ENCODE results near the gene EEIG1. TPM values are rescaled to one million over a fixed set of nuclear protein-coding genes. Genes with fewer than 3 reads are reported as not detected.
A peak's percentile ranks its signal among the peaks of the same experiment; 100 is the strongest.

EEIG1 gene
- total RNA-seq, 2 donors from 2014 or later, result 157 to 175 TPM

DNA sequence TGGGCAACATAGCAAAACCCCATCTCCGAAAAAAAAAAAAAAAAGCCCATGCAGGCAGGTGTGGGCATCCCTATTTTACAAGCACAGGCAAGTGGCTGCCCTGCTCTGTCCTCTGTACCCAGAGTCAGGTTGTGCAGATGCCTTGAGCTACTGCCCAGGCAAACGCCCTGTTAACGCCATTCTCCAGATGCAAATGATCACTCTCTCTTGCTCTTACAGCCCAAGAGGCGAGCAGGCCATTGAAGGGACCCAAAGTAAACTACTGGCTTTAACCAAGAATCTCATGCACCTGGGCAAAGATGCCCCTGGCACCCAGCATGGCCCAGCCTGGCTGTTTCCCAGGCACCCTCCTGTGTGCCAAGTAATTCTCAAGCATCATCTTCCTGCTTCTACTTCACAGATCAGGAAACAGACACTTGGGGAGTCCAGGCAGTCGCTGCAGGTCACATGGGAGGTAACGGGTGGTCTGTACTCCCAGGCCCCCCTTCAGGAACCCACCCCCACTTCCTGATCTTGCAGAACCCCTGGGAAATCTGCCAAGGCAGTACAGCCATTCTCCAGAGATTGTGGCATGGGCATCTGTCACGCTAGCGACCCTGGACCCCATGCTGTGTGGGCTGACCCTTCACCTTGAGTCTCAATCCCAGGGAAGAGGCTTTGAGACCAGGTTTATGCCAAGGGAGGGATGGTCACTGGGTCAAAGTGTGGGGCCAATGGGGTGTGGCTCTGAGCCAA, 14.2 kb downstream of the EEIG1 start:
- no peak for DNase-seq
- ATAC-seq, result peak; percentile 11
- intact Hi-C loops (cut with DNase I, micrococcal nuclease), result no loop called here

DNA sequence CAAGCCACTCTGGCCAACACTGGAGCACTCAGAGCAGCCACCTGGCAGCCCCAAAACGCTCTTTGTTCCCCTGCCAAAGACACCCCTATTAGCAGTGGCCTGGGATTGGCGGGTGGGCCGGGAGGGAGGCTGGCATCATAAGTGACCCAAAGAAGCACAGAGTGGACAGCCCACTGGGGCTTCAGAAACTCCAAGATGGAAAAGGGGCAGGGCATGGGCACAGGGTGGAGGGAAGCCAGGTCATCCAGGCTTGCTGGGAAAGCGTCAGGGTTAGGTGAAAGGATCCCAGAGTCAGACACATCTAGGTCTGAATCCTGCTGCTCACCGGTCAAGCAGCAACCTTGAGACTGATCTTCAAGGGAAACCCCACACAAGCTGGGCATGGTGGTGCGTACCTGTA, 14.8 kb downstream of the EEIG1 start:
- ATAC-seq (peak; percentile 13), DNase-seq (no peak)
- intact Hi-C loops (cut with DNase I, micrococcal nuclease), result no loop called here

DNA sequence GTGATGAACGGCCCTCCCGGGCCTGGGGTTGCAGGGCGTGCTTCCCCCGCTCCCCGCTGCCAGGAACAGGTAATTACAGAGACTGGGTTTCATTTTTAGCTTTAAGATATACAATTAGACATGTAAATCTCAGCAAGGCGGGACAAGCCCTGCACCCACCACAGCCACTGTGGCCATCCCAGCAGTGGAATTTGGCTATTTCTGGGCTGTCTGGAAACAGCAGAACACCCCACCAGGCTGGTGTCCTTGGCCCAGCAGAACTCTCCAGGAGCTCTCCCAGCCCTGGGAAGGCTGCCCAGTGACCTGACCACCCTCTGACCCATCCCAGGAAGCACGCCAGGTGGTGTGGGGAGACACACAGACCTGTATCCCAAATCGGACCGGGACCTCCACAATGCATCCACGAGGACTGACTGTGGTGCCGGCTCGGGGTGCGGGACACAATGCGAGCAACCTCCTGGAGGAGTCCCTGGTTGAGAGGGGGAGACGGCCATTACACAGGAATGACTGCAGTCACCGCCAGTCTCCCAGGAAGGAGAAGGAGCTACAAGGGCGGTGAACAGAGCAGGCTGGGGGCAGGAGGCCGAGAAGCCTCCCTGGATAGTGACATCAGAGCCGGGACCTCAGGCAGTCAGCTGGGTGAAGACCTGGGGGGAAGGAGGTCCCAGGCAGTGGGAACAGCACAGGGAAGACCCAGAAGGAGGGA, 17.3 kb downstream of the EEIG1 start:
- ATAC-seq (no peak), DNase-seq (no peak)
- intact Hi-C loops (cut with DNase I, micrococcal nuclease), result no loop called here

DNA sequence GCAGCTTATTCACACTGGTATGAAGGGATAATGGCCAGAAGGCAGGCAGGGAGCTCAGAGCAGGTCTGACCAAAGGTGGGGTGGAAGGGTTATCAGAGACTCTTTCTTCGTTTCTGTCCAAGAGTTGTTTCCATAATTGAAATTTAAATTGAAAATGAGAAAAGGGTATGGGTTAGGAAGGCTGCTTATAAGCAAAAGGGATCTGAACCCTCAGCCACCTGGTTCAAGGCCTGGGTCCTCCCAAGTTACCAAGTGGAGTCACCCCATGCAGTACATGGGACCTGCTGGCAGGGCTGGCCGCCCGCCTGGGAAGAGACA, 17.8 kb downstream of the EEIG1 start:
- ATAC-seq (no peak), DNase-seq (no peak)
- intact Hi-C loops (cut with DNase I, micrococcal nuclease), result no loop called here

DNA sequence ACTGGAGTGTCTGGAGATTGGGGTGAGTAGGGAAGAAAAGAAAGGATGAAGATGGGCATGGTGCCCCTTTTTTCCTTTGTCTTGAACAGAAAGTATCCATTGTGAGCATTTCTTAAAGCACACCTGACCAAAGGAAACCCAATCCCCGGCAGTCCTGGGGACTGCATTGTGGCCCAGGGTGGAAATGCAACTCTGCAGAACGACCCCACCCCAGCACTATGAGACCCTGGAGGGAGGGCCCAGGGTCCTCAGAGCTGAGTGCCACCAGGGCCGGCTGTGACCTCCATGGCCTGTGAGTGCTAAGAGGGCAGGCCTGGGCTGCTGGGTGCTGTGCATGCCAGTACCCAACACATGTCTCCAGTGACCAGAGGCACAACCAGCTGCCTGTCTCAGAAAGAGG, 18.5 kb downstream of the EEIG1 start:
- intact Hi-C loops (cut with DNase I, micrococcal nuclease), result no loop called here
- DNase-seq (no peak), ATAC-seq (no peak)

DNA sequence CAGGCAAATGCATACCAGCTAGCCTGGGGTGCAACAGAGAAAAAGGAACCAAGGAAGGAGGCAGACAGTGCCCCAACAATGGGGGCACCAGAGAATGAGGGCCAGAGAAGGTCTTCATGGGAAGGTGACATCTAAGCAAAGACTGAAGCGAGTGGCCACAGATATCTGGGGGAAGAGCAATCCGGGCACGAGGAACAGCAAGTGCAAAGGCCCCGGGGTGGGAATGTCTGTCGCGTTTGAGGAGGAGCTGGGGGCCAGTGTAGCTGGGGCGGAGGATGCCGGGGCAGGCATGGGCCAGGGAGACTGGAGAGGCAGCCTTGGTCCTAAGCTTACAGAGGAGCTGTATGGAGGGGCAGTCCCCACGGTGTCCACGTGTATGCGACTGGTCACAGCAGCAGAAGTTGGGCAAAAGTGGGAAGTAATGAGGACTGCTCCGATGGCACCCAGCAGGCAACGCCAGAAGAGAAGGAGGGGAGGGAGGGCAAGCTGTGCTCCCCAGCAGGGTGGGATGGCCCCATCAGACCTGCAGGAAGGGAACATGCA, 19.1 kb downstream of the EEIG1 start:
- no peak for DNase-seq
- intact Hi-C loops (cut with DNase I, micrococcal nuclease), result no loop called here
- no peak for ATAC-seq

DNA sequence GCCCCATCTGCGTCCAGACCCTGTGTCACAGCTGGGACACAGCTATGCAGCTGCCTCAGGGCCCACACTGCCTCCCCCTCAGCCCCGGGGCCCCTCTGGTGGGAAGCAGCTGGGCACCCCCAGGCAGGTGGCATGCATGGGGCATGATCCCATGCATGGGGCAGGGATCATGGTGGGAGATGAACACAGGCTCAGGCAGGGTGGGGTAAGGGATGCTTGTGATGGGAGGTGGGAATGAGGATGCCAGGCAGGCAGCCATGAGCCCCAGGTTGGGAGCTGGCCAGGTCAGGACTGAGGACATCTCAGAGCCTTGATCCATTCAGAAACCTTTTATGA, 19.7 kb downstream of the EEIG1 start:
- DNase-seq, result no peak
- intact Hi-C loops (cut with DNase I, micrococcal nuclease), result no loop called here
- ATAC-seq, result no peak

DNA sequence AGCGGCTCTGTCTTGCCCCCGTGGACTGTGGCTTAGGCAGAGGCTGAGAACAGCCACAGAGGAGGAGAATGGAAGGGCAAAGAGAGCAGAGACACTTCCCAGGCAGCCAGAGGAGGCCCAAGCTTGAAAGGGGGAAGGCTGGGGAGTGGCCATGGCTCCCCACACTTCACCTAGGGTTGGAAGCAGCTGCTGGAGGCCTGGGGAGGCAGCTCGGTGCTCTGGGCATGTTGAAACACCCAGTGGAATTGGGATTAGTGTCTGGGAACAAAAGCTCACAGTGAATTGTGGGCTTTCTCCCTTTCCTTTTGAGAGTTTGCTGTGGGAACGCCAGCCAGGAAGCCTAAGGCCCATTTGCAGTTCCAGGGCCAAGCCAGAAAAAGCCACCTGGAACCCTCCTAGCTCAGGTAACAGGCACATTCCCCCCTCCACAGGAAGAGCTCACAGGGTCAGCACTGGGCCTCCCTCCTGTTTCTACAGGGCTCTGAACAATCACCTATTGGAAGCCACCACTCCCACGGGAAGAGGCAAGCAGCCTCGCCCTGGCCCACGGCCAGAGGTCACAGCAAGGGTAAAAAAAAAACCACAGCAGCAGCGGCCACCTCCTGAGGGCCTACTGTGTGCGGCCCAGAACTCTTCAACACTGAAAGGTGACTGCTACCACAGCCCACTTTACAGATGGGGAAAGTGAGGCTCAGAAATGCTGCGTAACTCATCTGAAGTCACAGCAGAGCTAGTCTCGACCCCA, 20.2 kb downstream of the EEIG1 start:
- intact Hi-C loops (cut with DNase I, micrococcal nuclease), result no loop called here
- no peak for DNase-seq
- ATAC-seq, result peak; percentile 32

DNA sequence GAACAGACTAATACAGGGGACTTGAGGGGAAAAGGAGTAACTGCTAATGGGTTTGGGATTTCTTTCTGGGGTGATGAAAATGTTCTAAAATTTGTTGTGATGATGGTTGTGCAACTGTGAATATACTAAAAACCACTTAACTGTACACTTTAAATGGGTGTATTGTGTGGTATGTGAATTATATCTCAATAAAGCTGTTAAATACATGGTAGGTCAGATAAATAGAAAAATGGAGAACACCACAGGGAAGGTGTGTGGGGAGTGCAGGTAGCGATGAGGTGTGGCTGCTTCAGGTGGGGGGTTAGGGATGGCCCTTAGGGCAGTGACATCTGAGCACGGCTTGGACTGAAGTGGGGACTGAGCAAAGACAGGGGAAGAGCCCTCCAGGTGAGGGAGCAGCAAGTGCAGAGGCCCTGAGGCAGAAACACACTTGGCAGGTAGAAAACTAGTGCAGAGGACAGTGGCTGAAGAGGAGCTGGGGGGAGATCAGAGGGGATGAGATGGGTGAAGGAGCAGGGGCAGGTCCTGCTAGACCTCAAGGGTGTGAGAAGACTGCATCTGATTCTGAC, 20.9 kb downstream of the EEIG1 start:
- DNase-seq (no peak), ATAC-seq (no peak)
- intact Hi-C loops (cut with DNase I, micrococcal nuclease), result no loop called here

DNA sequence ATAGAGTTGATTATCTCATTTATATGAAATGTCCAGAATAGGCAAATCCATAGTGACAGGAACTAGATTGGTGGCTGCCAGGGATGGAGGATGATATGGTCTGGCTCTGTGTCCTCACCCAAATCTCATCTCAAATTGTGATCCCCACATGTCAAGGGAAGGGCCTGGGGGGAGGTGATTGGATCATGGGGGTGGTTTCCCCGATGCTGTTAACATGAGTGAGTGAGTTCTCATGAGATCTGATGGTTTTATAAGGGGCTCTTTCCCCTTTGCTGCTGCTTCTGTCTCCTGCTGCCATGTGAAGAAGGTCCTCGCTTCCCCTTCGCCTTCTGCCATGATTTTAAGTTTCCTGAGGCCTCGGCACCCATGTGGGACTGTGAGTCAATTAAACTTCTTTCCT, 21.4 kb downstream of the EEIG1 start:
- DNase-seq (no peak), ATAC-seq (no peak)

DNA sequence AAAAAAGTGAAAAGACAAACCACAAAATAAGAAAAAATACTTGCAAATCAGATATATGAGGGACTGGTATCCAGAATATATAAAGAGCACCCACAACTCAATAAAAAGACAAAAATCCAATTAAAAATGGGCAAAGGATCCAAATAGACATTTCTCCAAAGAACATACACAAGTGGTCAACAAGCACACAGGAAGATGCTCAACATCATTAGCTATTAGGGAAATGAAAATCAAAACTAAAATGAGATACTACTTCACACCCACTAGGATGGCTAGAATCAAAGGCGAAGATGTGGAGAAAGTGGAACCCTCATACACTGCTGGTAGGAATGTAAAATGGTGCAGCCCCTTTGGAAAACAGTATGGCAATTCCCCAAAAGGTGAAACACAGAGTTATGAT, 22.1 kb downstream of the EEIG1 start:
- intact Hi-C loops (cut with DNase I, micrococcal nuclease), result no loop called here
- DNase-seq, result no peak

More for the DNA sequence above, 21.4 kb downstream of the EEIG1 start:
- intact Hi-C loops (cut with DNase I, micrococcal nuclease), result no loop called here

DNA sequence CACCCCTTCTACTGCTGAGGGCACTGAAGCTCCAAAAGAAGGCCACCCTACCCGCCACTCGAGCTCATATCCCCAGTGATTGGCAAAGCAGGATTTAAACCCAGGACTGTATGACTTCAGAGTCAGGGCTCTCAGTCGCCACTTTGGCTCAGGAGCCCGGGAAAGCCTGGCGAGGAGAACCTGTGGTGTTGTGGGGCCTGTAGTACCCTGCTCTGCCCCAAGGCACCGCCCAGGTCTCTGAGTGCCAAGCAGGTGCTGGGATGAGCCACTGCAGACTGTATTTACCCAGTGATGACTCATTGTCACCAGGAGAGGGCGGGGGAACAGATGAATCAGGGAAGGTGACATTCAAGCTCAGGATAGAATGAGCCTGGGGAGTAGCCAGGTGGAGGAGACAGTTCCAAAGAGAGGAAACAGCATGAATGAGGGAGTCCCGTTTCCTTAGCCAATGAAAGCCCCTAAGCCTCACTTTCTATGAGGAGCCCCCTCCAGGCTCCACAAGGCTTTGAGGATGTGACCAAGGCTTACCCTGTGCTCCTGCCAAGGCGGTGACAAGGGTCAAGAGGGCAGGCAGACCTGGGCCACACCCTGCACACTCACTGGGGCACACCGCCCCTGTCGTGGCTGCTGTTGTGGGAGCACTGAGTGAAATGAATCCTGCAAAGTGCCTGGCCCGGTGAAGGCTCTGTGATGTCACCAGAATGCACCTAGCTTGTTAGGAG, 25.3 kb downstream of the EEIG1 start:
- ATAC-seq, result peak; percentile 88
- intact Hi-C loops (cut with DNase I, micrococcal nuclease), result no loop called here
- peak; percentile 85 to 95 for DNase-seq

More for the DNA sequence above, 22.1 kb downstream of the EEIG1 start:
- ATAC-seq, result no peak

DNA sequence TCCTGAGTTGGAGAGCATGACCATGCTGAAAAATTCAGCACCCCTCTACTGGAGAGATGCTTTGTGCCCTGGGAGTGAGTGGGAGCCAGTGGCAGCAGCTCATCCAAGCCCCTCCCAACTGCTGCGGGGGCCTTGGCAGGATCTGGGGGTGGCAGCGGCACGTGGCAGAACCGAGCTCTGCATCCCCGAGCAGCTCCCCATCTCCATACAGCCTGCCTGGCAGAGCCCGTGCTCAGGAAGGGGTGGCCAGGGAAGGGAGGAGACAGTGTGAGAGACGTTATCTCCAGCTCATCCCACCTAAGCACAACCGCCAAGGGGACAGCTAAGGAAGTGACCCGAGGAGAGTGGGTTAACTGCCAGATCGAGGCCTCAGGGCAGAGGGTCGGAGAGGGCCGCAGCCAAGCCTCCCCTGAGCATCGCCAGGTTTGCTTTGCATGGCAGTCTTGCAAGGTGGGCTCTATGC, 25.9 kb downstream of the EEIG1 start:
- ATAC-seq (no peak), DNase-seq (no peak)
- intact Hi-C loops (cut with DNase I, micrococcal nuclease), result no loop called here

DNA sequence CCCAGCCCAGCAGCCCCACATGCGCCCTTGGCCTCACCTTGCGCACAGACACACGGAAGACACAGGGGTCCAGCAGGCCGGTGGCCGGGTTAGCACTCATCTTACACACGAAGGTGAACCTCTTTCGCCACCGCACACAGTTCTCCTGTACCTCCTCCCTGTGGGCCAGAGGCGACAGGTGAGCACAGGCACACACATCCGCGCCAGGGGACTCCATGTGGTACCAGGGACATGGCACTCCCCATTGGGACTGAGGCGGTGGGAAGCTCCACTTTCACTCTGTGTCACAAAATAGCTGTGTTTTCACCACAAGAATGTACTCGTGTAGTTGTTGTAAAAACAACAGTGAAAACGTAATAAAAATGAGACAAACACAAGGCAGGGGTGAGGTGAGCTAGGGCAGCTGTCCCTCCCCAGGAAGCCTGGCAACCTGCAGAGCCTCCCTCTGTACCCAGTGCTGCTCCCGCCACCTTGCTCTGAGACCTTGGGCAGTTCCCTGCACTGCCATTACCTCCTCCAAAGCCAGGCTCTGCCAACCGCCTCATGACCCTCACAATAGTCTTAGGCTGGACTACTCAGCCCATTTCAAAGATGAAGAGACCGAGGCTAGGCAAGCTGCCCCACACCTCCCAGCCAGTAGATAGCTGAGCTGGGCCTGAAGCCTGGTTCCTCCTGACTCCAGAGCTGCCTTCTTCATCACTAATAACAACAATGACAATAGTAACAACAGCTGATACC, 26.9 kb downstream of the EEIG1 start:
- intact Hi-C loops (cut with DNase I, micrococcal nuclease), result no loop called here
- ATAC-seq, result peak; percentile 30
- no peak for DNase-seq

DNA sequence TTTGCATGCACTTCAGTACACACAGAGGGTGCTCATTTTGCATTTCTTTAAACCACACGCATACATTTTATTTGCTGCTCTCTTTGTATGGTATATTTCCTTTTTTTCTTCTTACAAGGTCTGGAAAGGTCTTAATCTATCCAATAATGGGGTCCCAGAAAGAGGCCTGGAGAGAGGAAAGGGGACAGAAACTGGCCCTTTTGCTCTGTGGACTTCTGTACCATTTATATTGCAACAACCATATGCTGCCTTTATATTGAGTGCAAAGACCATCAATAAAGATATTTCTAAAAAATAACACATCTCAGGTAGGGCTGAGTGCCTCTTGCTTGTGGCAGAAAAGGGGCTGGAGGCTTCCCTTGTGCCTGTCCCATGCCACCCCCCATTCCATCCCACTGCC, 27.6 kb downstream of the EEIG1 start:
- intact Hi-C loops (cut with DNase I, micrococcal nuclease), result no loop called here
- no peak for DNase-seq
- no peak for ATAC-seq

DNA sequence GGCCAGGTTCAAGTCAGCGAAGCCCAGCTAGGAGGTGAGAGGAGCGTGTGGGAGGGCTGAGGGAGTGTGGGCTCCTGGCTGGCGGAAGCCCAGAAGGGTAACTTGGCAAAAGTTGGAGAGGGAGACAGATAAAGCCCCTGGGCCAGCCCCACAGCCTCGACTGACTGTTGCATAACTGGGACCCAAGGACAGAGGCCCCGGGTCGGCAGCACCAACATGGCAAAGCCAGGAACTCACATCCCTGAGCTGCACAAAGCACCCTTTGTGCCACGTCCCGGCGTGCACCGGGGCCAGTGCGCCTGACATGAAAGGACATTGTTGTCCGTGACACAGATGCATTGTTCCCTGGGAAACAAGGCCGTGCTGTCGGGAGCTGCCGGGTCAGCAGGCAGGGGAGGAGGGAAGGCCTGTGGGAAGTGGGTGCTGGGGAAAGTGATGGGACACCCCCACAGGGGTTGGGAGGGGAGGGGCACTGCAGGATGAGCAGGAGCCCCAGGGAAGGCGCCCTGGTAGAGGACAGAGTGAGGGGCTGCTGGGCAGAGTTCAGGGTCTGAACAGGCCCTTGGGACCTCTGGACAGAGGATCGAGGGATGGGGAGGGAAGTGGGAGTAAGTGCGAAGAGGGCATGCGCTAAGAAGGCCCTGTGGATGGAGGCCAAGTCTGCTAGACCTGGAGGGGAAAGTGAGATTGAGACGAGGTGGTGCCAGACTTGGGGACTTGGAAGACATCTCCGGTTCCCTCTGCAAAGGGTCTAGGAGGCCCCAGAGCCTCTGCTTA, 30.1 kb downstream of the EEIG1 start:
- DNase-seq (peak in 1 of 2 donors; percentile 43), ATAC-seq (no peak)

DNA sequence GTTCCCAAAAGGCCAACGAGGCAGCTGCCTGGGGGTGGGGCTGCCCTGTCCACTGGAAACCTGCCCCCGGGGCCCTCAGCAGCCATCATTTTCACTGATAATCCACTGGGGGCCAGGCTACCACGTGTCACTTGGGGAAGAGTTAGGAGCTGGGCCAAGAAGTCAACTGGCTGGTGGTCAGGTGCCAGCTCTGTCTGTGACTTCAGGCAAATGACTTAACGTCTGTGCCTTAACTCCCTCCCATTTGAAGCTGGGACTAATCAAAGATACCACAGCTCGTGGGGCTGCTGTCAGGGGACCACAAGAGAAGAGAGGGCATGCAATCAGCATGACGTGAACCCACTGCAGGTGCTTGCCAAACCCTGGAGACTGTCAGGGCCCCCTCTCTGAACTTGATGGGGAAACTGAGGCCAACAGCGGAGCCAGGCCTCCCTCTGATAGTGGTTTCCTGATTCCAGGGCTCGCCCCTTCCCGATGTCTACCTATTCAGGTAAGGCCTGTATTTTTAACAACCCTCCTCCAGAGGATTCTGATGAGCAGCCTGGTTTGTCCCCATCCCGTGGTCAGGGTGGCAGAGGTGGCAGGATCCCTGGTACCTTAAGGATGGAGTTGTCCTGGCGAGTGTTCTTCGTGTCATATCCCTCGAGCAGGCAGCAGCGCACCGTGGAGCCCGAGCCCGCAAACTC, 30.8 kb downstream of the EEIG1 start:
- DNase-seq, result no peak
- intact Hi-C loops (cut with DNase I, micrococcal nuclease), result loop anchor here in 1 of 2 donors (10.0 kb wide), 1 partner anchor 165 kb away; no protein-coding TSS in a partner anchor
- ATAC-seq, result no peak

More for the DNA sequence above, 30.1 kb downstream of the EEIG1 start:
- intact Hi-C loops (cut with DNase I, micrococcal nuclease), result no loop called here

Data from left colon (tissue), 2 donors.